Measurements from ENCODE around the gene OR10H1.
"Not testable (repeated sequence)": the region's sequence is repeated elsewhere in the genome, so short reads cannot be mapped to it uniquely, and the experiment has no call there.

OR10H1 gene

DNA sequence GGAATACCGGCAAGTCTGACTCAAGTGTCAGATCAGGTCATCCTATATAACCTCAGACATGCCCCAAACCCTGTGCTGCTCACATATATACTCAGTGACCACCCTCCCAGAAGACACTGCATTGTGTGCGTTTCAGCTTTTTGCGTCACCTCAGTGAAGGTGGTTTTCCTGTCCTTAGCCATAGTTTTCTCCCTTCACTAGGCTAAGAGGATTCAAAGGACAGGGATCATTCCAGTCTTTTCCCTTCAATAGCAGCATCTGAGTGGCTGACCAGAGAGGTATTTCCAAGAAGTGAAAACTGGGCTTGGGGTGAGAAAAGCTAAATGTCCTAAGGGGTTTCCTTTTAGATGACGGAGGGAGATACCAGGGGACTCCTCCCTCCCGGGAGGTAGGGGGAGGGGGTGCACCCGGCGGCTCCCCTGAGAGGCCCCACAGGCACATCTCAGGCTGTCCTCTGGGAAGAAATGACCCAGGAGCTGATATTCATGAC is 12.7 kb upstream of the OR10H1 start:
- DNase-seq = no peak

DNA sequence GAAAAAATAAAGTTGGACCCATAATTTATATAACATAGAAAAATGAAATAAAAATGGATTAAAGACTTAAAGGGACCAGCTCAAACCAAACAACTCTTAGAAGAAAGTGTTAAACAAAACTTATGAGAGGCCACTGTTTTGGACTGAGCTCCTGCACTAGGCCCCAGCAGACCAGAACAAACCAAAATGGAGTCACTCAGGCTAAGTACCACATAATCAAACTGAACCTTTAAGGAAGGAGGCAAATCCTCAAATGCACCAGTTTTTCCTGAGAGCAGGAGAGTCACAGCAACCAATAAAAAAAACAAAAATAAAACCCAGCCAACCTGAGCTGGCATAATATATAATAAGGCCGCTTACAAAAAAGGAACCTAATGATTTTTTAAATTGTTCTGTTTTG is 10.3 kb upstream of the OR10H1 start:
- no peak for DNase-seq

DNA sequence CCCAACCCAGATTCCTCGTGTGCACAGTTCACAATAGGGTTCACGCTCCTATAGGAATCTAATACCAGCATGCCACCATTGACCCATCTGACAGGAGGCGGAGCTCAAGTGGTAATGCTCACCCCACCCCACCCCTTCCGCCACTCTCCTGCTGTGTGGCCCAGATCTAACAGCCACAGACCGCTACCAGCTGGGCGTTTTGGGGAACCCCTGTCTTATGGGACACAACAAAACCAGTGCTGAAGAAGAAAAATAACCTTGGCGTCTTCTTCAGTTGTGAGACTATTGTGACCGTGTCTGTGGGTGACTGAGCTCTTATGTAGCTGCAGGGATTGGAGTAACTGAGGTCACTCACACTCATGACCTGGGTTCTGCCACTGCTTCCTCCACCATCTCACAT is 5.2 kb upstream of the OR10H1 start:
- no peak for DNase-seq

DNA sequence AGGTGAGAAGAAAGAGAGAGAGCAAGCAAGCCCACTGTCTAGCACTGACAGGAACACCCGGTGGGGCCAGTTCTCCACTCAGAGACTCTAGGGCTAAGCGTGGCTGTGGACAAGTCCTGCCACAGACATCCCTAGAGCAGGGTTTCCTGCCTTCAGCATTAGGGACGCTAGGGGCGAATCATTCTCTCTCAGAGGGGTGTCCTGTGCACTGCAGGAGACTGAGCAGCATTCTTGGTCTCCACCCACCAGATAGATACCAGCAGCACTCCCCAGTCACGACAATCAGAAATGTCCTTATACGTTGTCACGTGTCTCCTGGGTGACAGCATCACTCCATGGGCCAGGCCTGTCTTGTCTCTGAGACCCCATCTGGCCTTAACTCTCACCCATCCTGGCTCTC is 1.5 kb downstream of the OR10H1 start:
- no peak for DNase-seq

DNA sequence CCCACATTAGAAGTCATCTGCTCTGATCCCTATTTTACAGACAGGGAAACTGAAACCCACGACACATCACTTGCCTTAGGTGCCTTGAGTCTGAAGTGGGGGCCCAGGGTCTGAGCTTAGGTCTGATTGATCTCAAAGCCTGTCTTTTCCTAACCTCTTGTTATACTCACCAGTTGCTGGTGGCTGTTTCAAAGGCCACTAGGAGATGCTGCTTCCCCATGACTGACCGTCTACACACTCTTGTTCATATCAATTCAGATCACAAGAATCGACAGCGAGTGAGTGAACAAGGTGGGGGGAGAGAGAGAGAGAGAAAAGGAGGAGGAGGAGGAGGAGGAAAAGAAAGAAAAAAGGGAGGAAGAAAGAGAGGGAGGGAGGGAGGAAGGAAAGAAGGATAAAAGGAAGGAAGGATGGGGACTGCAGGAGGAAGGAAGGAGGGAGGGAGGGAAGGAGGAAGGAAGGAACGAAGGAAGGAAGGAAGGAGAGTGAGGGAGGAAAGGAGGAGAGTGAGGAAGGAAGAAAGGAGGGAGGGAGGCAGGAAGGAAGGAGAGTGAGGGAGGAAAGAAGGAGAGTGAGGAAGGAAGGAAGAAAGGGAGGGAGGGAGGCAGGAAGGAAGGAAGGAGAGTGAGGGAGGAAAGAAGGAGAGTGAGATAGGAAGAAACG is 3.3 kb downstream of the OR10H1 start:
- DNase-seq = no peak

DNA sequence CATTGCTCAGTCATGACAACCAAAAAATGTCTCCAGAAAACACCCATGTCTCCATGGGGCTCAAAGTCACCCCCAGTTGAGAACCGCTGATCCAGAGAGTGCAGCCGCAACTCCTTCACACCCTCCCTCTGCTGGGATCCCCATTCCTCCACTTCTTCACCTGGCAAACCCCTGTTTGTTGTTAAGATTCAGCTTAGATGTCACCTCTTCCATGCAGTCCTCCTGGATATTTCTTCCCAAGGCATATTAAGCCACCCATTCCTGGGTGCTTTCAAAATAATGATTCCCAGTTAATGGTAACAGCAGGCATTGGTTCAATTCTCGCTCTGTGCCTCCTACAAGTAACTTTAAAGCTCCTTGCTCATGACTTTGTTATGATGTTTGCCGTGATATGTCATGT is 4.0 kb downstream of the OR10H1 start:
- DNase-seq = no peak

DNA sequence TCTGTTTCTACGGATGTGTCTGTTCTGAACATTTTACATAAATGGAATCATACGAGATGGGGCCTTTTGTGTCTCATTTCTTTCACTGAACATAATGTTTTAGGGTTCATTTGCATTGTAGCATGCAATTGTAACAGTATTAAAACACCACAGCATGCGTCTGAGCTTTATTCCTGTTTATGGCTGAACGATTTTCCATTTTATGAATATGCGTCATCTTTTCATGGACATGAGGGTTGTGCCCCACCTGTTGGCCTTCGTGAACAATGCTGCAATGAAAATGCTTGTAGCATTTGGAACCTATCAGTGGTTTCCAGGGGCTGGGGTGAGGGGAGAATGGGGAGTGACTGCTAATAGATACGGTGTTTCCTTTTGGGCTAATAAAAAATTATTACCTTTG is 5.1 kb downstream of the OR10H1 start:
- no peak for DNase-seq

DNA sequence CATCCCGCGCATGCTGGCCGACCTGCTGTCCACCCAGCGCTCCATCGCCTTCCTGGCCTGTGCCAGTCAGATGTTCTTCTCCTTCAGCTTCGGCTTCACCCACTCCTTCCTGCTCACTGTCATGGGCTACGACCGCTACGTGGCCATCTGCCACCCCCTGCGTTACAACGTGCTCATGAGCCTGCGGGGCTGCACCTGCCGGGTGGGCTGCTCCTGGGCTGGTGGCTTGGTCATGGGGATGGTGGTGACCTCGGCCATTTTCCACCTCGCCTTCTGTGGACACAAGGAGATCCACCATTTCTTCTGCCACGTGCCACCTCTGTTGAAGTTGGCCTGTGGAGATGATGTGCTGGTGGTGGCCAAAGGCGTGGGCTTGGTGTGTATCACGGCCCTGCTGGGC is 21.2 kb downstream of the OR10H1 start:
- not testable (repeated sequence) for DNase-seq

DNA sequence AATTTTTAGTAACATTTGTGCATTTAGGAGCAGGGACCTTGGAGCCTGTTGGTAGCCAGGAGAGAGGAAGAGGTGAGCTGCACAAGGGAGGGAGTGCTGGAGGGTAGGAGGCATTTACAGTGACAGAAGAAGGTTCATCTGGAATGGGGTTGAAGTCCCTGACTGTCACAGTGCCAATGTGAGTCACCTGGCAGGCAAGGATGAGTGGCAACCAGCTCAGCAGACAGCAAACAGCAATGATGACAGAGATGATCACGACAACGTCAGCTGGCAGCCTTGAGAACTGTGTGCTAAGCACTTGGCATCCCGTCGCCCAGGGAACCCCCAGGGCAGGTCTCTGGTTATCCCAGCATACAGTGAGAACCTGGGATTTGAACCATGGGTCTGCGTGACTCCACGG is 25.4 kb downstream of the OR10H1 start:
- no peak for DNase-seq

DNA sequence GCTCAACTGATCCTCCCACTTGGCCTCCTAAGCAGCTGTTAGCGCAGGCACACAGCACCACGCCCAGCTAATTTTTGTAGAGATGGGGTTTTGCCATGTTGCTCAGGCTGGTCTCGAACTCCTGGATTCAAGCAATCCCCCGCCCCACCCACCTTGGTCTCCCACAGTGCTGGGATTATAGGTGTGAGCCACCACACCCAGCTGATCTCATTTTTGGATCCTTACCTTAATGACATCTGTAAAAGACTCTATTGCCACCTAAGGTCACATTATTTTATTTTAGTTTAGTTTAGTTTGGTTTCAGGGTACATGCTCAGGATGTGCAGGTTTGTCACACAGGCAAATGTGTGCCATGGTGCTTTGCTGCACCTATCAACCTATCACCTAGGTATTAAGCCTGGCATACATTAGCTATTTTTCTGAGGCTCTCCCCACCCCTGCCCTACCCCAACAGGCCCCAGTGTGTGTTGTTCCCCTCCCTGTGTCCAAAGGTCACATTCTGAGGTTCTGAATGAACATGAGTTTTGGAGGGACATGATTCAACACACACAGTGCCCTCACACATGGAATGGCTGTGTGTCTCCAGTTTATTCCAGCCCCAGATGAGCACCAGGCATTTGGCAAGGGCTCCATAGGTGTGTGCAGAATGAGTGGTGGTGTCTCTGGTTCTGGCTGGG is 26.7 kb downstream of the OR10H1 start:
- no peak for DNase-seq

DNA sequence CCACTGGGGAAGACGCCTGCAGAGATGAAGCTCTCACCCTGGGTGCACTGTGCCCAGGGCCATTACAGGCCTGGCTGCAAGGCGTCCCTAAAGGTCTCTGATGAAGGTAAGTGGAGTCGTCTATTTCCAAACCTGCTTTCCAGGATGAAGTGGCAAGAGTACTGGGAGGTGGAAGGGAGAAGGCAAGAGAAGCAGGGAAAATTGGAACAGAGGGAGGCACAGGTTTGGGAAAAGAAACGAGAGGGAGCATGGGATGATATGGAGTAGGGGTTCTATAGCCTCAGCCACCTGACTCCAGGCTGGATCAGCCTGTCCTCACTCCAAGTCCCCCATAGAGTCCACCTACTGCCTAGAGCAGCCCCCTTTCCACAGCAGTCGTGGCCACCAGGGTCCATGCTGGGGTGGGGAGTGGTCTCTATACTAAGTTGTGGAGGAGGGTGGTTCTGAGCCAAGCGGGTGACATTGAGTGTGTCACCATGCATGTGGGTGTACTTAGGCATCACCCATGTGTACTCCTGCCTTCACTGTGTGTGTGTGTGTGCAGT is 27.8 kb downstream of the OR10H1 start, which contains the start of gene OR10H5:
OR10H5 (plus strand) TSS at position 51 of the 545 bp plus-strand sequence. CDS start 6,388 bp downstream, outside the sequence.
- DNase-seq = no peak

DNA sequence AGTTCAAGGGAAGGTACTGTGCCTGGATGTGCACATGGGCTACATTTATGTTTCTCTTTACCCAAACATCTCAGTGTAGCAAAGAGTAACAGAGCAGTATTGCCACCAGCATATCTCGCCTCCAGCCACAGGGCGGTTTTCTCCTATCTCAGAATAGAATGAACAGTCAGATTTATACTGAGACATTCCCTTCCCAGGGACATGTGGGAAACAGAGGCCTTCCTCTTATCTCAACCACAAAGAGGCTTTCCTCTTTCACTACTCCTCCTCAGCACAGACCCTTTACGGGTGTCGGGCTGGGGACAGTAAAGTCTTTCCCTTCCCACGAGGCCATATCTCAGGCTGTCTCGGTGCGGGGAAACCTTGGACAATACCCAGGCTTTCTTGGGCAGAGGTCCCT is 32.6 kb downstream of the OR10H1 start:
- not testable (repeated sequence) for DNase-seq

DNA sequence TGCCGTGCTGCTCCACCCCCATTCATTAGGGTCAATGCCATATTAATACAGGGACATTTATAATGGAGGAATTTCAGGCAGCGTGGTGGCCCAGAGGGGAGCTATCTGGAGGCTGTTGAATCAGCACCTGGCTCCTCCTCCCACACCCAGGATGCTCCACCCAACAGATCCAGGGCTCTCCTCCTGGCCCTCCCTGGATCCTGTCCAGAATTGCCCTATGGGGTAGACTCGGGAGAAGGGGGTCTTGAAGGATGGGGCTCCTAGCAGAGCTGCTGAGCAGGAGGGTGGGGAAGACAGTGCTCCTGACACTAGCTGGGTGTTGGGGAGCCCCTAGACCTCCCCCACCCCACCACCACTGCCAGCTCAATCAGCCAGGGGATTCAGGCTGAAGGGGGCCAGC is 33.3 kb downstream of the OR10H1 start:
- no peak for DNase-seq

DNA sequence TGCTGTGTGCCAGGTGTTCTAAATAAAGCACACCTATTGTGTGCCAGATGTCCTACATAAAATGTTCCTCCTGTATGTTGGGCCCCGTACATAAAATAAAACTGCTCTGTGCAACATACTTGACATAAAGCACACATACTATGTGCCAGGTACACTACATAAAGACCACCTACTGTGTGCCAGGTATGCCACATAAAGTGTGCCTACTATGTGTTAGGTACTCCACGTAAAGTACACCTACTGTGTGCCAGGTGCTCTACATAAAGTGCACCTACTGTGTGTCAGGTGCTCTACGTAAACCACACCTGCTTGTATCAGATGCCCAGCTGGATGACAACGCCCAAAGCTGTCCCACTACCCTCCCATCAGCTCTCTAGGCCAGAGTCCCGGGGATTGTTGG is 33.8 kb downstream of the OR10H1 start:
- DNase-seq = no peak

DNA sequence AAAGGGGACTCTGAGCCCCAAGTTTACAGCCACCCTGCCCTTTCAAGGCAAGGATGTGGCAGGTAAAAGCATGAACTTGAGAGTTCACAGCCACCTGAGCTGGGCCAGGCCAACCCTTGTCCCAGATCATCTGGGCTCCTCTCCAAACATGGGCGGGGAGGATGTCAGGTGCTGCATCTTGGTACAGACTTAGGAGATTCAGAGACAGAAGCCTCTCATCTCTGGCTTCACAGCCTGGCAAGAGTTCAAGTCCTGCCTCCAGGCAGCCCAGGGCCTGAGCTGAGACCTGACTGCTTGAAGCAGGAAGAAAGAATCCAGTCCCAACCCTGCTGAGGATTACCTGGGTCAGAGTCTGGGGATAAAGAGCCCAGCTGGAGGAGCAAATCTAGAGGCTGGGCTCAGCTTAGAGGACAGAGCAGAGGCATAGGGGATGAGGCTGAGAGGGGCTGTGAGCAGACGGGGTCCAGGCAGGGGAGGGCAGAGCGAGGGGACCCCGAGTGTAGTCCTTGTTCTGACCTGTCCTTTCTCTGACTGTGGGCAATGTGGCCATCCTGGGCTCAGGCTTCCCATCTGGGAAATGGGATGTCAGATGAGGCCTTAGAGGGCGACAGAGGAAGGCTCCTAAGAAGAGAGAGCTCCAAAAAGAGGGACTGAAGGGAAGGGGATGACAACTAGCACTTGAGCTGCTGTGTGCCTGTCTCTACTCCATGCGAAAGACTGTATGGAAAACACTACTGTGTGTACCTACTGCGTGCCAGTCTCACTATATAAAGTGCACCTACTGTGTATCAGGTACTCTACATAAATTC is 34.6 kb downstream of the OR10H1 start:
- no peak for DNase-seq

DNA sequence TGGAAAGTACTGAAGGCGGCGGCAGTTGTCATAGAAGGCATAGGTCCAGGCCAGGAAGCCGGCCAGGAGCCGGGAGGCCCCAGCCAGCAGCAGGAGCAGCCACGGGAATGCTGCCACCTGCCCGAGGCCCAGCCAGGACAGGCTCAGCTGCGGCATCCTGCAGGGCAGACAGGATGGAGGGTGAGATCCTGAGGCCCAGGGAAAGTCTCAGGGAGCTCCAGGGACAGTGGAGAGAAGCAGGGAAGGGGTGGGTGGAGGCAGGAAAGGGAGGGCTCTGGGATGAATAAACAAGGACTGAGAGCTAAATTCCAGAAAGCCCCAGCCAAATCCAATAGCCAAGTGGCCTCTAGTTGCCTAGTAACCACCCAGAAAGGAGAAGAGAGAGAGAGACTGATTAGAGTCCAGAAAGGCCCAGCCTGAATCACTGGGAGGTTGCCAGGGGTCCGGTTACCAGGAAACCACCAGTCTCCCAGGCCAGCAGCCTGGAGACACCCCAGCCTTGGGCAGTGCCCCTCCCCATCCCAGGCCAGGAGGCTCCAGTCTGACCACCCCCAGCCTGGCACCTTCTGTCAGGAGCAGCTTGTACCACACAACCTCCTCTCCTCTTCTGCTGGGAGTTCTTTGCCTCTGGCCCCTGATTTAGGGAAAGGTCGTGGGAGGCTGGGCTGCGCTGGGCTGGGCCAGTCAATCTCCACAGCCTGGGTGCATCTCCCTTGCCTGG is 35.5 kb downstream of the OR10H1 start:
- no peak for DNase-seq

DNA sequence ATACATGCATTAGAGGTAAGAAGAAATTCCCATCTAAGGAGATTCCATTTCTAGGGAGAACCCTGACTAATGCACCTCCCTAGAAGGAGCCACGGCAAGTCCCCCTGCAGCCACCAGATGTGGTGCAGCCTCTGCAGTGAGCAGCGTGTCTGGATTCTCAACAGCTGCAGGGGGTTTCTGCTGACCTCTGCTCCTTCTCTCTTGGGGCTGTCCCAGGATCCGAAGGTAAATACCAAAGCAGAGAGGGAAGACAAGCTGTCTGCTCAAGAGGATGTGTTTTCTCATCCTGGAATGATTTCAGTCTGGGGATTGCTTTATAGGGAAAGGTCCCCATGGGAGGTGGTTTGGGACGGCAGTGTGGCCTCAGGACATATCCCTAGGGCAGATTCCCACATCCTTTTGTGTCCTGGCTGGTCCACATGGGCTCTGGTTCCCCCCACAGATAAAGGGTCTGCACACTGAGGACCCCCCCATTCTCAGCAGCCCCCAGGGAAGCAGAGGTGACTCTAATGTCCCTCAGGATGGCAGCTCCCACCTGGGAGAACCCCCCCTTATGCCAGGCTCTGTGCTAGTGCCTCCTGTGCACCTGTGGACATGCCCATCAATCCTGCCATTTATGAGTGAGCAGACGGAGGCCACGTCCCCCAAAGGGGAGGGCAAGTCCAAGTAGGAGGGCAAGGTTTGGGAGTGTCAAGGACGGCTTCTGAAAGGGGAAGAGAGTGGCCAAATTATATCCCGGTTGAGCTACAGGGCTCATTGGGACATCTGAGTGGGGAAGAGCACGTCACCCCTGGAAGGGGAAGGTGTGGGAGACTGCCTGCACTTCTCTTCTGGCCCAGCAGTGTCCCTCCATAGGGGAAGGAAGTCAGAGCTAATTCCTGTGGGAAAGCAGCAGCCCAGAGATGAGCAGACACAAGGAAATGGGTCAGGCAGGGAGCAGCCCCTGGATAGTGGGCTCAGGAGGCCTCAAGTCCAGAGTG is 38.2 kb downstream of the OR10H1 start:
- no peak for DNase-seq

DNA sequence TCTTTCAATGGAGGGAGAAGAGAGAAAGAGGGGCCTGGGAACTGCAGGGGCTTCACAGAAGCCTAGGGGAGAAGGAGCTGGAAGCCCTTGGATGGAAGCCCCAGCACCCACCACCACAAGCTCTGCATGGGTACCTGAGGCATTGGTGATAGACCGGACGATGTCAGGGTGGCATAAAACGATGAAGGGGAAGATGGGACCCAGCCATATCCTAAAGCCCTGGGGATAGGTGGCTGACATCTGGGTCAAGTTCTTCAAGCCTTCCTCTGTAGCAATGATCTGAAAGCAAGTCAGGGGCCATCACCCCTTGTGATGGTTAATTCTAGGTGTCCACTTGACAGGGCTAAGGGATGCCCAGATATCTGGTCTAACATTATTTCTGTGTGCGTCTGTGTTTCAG is 39.2 kb downstream of the OR10H1 start:
- no peak for DNase-seq

DNA sequence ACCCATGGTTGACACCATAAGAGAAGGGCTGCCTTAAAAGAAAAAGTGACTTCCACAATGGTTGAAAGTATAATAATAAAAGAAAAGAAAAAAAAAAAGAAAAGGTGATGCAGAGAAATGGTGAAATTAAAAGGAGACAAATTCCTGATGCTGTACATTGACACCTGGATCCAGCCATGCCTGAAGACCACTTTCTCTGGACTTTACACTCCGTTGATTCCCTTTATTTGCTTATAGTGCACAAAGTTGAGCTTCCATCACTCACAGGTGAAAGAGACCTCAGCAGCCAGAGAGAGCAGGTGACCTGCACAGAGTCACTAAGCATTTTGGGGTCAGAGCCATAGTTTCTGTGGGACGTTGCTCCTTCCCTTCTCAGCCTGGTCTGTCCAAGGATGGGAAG is 40.2 kb downstream of the OR10H1 start:
- no peak for DNase-seq

DNA sequence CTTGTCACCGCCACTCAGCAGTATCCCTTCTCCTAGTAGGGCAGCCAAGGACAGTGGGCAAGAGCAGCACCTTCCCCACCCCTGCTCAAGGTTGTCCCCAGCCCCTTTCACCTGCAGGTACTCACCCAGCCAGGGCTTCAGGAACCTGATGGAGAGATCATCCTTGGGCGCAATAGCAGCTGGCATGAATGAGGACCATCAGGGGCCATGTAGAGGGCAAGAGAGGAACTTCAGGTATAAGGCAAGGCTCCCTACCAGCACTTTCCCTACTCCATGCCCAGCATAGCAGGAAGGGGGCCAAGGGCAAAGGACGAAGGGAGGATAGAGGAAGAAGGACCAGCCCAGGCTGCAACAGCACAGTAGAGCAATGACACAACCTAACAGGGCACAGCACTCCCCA is 41.3 kb downstream of the OR10H1 start:
- not testable (repeated sequence) for DNase-seq

DNA sequence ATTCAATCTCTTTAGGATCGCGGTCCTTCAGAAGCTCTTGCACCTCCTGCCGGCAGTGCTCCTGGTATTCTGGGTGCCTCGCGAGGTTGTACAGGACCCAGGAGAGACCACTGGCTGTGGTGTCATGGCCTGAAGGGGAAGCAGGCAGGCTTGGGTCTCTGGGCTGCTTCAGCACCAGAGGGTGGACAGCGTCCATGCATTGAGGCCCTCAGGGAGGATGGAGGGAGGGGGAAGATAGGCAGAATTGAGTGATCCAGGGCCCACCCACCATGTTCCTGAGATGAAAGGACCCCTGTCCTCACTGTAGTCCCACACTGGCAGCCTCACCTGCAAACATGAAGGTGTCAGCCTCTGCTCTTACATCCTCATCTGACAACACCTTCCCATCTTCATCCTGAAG is 45.9 kb downstream of the OR10H1 start:
- DNase-seq = no peak

Measured in NCI-H2081 treated with DMSO at 0.1 percent for 48 hours (cell line).